ENCODE results near the gene REPIN1.

Gene REPIN1

DNA sequence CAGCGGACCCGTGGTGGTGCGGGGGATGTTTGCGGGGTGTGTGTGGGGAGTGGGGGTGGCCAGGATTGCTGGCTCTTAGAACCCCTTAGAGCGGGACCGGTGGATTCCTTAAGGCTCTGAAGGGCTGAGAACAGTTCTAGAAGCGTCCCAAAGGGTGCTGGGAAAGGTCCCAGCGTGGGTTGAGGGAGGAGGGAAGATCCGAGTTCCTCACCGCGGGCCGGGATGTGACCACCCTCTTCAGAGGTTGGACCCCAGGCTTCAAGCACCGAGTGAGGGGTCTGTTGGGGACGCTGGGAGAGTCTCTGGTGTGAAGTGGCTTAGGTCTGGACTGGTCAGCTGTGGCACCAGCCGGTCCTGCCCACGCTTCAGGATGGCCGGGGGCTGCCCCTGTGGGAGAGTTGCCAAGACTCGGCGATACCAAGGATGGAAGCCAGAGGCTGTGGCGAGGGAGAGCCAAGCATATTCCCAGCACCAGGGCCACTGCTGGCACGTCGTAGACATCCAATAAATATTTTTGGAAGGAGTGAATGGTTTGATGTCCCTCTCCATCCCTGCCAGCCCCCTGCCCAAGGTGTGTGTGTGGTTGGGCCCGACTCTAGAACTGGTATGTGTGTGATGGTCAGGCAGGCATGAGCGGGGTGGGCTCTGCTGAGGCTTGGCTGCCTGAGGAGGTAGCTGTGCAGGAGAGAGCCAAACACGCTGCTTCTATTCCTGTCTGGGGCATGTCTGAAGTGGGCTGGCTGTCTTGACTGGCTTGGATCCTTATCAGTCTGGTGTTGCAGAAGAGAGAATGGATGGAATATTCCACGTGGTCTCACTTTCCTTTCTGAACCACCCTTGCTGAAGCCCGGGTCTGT, 29.7 kb downstream of the REPIN1 start:
- DNase-seq: no peak

DNA sequence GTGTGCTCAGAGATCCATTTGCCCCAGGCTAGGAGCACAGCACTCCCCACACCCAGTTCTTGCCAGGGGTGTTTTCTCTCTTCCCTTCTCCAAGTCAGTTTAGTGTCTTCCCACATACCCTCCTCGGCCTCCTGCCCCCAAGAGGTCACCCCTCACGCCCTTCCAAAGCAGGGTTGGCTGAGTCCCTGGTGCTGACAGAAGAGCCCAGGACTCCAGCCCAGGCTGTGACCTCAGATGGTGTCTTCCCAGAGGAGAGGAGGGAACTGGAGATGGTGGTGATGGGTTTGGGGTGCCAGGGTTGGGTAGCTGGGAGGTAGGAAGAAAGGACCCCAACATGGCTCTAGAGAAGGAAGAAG, 30.3 kb downstream of the REPIN1 start:
- no peak for DNase-seq

DNA sequence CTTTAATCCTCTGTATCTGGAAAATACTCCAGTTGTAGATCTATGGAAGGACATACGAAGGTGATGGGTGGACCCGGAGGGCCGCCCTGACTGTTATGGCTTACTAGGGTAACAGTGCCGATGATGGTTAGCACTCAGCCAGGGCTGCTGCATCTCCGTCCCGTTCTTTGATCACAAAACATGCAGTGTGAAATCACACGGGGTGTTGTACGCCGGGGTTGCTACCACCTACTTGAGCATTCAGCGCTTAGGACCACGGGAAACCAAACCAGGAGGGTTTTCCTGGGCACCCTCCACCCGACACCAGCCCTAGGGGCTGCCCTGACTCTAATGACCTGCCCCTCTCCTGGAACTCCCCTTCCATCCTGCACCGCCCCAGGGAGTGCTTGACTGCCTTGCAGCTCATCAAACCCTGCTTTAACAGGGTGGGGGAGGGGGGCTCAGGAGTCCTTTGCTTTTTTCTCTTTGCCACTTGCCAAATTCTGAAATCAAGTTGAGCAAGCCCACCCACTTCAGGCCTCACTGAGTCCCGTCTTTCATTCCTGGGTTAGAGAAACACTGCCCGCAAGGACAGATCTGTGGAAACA, 30.9 kb downstream of the REPIN1 start:
- no peak for DNase-seq

GRCh38 chr7:150400008-150400787, 31.6 kb downstream of the REPIN1 start:
- DNase-seq: no peak

DNA sequence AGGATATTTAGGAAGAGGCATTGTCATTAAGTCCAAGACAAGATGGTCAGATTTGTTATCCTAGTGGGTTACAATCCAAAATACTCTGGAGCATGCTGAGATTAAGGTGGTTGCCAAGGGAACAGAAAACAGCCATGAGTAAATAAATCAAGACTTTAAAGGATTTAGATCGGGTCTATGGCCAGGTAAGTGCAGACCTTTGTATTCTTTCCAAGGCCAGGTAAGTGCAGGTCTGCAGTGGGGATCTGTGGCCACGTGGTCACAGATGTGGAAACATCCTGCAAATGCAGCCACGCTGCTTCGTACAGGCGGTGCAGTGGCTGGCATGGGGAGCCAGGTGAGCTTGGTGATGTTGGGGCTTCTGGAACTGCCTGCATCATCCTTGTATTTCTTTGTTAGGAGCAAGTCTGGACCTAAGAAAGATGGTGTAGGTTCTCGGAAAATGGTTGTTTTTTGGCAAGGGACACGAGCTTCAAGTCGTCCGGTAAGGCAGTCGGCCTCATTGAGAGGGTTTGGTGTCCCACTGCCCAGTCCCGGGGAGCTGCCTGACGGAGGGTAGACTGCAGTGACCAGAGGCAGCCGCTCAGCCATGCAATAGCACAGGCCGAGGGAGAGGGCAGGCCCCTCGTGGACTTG, 32.3 kb downstream of the REPIN1 start:
- no peak for DNase-seq

DNA sequence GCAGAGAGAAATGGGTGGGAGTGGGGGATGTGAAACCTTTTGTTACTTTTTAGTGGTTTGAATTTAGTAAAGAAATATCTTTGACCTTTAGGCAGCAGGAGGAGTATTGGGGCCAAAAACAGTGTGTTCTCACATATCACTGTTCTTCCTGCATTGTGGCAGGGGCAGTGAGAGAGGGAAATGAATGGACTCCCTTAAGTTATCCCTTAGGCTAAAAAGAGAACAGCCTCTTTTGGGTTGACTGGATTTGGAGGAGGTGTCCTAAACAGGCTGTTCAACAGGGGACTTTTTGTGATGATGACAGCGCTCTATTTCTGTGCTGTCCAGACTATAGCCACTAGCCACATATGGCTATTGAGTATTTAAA, 32.8 kb downstream of the REPIN1 start:
- no peak for DNase-seq

DNA sequence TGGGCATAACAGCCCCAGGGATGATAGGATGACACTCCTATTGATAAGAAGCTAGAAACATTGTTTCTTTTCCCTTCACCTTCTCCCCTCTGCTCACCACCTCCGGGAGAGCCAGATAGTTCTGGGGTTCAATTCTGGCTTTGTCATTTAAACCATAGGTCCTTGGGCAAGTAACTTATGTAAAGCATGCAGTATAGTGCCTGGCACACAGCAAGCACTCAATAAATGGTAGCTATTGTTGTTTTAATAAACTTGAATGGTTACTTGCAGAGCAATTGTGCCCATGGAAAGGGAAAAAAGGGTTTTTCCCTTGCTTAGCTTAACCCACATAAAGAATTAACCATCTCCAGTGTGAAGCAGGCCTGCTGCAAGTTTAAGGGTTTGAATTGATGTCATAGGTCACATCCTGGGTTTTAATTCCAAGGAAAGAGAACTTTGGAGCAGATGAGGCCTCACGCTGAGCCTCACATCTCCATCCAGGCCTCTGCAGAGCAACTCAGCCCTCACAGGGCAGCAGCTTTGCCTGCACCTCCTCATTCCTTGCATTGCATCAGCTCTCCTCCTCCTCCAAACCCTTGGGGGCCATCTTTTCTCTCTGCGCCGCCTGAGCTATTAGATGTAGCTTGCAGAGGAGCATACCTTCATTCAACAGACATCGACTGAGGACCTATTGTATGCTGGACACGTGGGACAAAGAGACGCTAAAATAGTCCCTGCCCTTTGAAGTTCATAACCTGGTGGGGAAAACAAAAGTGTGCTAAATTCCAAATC, 33.4 kb downstream of the REPIN1 start:
- DNase-seq: no peak

- DNase-seq: no peak
Observed at GRCh38 chr7:150402671-150403321, 34.2 kb downstream of the REPIN1 start.

DNA sequence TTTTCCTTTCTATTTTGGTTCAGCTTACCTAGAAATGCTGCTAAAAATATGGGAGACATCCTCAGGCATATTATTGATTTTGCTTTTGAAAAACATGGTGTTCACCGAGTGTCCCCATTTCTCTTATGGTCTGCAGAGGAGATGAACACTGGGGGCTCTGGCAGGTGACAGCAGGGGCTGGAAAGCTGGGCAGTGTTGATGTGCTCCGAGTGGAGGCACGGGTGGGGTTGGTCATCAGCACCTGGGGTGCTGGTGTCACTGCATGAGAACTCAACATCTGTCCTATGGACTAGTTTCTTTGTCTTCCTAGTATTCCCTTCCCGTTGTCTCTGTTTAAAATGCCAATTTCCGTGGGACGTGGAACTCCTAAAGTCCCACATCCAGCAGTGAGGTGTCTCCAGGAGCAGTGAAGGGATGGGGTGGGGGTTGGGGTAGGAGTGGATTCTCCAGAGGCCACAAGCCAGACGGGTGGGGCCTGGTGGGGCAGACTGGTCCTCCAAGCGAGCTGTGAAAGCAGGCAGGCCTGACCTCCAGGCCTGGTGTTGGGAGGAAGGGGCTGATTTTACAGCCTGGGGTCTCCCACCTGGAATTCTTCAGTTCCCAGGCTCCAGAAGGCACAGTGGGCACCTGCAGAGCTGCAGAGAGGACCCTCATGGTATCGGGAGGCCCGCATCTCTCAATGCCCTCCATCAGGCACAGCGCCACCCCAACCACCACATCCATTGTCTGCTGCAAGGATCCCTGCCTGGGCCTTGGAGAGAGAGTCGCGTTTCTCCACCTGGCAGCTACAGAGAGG, 35.0 kb downstream of the REPIN1 start:
- no peak for DNase-seq

GRCh38 chr7:150404172-150404804, 35.7 kb downstream of the REPIN1 start:
- DNase-seq: peak; percentile 44

DNA sequence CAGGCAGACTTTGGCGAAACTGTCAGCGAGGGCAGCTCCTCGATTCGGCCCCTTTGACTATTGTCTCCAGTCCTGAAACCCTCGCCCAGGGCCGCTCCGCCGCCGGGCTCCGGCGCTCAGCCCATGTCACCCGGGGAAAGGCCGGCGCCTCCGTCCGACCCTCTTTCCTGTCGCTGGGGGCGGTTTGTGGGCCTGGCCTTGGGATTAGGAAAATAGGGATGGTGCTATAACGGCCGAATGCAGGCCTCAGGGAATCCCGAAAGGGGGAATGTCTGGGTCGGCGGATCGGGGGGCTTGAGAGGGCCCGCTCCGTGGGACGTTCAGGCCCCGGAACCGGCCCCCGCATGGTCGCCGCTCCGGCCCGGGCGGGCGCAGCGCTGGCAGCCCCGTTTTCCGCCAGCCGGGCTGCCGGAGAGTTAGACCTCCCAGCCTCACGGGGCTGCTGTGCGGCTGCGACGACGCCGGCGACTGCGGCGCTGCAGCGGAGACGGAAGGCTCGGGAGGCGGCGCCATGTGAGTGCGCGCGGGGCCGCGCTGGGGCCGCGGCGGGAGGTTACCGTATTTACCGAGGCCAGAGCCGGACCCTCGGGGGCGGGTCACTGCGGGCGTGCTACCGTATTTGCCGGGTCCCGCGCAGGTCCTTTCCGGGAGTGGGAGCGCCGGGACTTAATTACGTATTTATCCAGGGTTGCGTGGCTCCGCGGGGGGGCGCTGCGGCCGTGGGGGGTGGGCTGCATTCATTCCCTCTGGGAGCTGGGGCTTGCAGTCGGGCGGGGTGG, 36.4 kb downstream of the REPIN1 start:
- DNase-seq: peak; percentile 97

DNA sequence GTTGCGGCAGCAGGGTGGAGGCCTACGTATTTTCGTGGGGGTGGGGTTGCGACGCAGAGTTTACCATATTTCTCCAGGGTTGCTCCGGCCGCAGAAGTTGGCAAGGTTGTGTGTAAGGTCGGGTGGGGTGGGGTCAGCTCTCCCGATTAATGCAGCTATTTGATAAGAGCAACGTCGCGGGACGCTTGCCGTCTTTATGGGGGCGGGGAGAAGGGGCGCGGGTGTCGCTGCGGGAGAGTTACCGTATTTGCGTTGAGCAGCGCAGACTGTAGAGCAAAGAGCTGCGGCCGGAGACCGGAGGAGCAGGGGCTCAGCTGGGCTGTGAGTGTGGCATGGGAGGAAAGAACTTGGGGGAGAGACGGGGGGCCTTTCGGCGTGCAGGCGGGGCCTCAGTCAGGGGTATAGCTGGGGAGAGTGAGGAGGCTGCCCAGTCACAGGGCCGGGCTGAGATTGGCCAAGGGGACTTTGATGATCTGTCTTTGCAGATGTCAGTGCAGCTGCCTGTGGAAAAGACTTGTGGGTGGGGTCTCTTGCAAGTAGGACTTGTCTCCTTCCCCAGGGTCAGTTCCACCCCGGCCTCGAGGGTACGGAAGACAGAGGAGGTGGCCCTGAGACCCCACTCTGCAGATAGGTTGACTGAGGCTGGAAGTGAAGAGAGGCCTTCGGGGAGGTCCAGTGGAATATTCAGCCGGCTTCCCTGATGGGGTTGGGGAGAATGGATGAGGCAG, 37.1 kb downstream of the REPIN1 start:
- DNase-seq: no peak

DNA sequence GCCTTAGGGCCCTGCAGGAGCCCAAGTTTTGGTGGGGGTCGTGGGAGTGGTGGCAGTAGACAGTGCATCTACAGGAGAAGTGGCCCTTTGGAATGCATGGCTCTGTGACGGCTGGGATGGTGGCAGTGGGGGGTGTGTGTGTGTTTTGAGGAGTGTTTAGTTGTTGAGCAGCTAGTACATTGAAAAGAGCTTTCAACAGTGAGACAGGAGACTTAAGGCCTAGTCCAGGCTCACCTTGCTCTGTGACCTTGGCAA, 37.6 kb downstream of the REPIN1 start:
- peak; percentile 51 for DNase-seq

GRCh38 chr7:150406567-150407421, 38.2 kb downstream of the REPIN1 start:
- DNase-seq: peak; percentile 88

DNA sequence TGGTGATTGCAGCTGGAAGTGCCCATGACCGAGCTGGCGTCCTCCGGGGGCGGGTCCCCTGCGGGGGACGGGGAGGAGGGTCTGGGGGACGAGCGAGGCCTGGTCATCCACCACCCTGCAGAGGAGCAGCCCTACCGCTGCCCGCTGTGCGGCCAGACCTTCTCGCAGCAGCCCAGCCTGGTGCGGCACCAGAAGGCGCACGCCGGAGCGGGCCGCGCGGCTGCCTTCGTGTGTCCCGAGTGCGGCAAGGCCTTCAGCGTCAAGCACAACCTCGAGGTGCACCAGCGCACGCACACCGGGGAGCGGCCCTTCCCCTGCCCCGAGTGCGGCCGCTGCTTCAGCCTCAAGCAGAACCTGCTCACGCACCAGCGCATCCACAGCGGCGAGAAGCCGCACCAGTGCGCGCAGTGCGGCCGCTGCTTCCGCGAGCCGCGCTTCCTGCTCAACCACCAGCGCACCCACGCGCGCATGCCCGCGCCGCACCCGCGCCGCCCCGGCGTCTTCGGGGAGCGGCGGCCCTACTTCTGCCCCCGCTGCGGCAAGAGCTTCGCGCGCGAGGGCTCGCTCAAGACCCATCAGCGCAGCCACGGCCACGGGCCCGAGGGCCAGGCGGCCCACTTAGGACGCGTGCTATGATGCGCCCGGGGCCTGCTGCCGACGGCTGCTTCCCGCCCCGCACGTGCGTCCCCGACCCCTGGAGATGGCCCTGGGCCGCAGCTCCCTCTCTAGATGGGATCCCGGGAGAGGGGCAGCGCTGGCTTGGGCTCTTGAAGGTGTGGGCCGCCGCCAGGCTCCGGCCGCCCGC, 39.2 kb downstream of the REPIN1 start:
- DNase-seq: no peak

- DNase-seq: no peak
Observed at GRCh38 chr7:150408393-150409299, 40.0 kb downstream of the REPIN1 start.

All from RPMI8226 (cell line).